B cell (primary cell): ENCODE measurements around the gene COL5A1. TPM values are rescaled to one million over a fixed set of nuclear protein-coding genes. Genes with fewer than 3 reads are reported as not detected.

ENCODE experiments used
- ATAC-seq: fragments of 200-7000 bp; cut with Tn5 transposase; one replicate; pipeline ENCODE4 v1.10.0; 2021; ENCODE audit warnings: low read depth, mild to moderate bottlenecking, moderate number of reproducible peaks, moderate library complexity
- CTCF ChIA-PET: fragments of 350-600 bp; sonication (Branson Sonifier 250); formaldehyde crosslinking; loops from one replicate; lab custom pipeline; 2021; ENCODE audit warnings: antibody characterized with exemption, inconsistent platforms; lab: Charles Lee
- POLR2A ChIA-PET: fragments of 350-600 bp; sonication (Branson Sonifier 250); formaldehyde crosslinking; loops from one replicate; lab custom pipeline; 2021; ENCODE audit warnings: antibody characterized with exemption; lab: Charles Lee
- DNase-seq: peaks from one replicate; pipeline ENCODE4 v3.0.0; 2013
- H2AFZ ChIP-seq: 2 replicates; pipeline ENCODE4 v1.6.1; 2012; ENCODE audit warnings: mild to moderate bottlenecking, low read depth, low read length; ENCODE audit not compliant: insufficient read depth, poor library complexity, severe bottlenecking
- H3K27ac ChIP-seq, 2 donors: 1 replicate in 1 of 2; 2 replicates in 1 of 2; pipeline ENCODE4 v1.5.1; 2012 to 2013; ENCODE audit warnings: low read length in 2 of 2, mild to moderate bottlenecking in 2 of 2, moderate library complexity in 1 of 2
- H3K27me3 ChIP-seq, 4 experiments: fragments of 200-600 bp in 1 of 4; sonication (generic) in 1 of 4; replicated peaks in 1 of 4; 1 replicate in 2 of 4; 2 replicates in 2 of 4; pipeline versions ENCODE4 v1.6.1 to v1.7.0; 2013 to 2016; ENCODE audit warnings: low read length in 3 of 4, mild to moderate bottlenecking in 2 of 4, mixed read lengths in 1 of 4, moderate library complexity in 1 of 4; ENCODE audit not compliant: insufficient read depth in 4 of 4, control insufficient read depth in 3 of 4; ENCODE audit errors: control extremely low read depth in 1 of 4
- H3K36me3 ChIP-seq, 2 experiments: replicated peaks in 1 of 2; 1 replicate in 1 of 2; 2 replicates in 1 of 2; pipeline versions ENCODE4 v1.6.1 to v1.7.1; 2013; ENCODE audit warnings: low read length in 1 of 2; ENCODE audit not compliant: insufficient read depth in 2 of 2, control insufficient read depth in 1 of 2; ENCODE audit errors: control extremely low read depth in 1 of 2, extremely low read depth in 1 of 2
- H3K4me1 ChIP-seq, 2 donors: fragments of 200-600 bp in 1 of 2; sonication (generic) in 1 of 2; 1 replicate in 1 of 2; 2 replicates in 1 of 2; pipeline versions ENCODE4 v1.5.1 to v1.6.1; 2013 to 2017; ENCODE audit warnings: low read length in 2 of 2; ENCODE audit not compliant: control insufficient read depth in 2 of 2, insufficient read depth in 2 of 2
- H3K4me2 ChIP-seq: replicated peaks from 2 replicates; pipeline ENCODE3; 2012; ENCODE audit warnings: mild to moderate bottlenecking, low read depth, low read length; ENCODE audit not compliant: poor library complexity, severe bottlenecking
- H3K4me3 ChIP-seq, 5 experiments: fragments of 200-600 bp in 1 of 5; sonication (generic) in 1 of 5; 1 replicate in 3 of 5; 2 replicates in 2 of 5; pipeline versions ENCODE4 v1.5.1 to v1.7.0; 2011 to 2016; ENCODE audit warnings: low read length in 4 of 5, mild to moderate bottlenecking in 4 of 5, low read depth in 2 of 5, control low read depth in 1 of 5, moderate library complexity in 1 of 5; ENCODE audit not compliant: insufficient read depth in 1 of 5; ENCODE audit errors: control extremely low read depth in 1 of 5, extremely low read depth in 1 of 5
- H3K79me2 ChIP-seq: fragments of 200-600 bp; sonication (generic); one replicate; pipeline ENCODE4 v1.6.0; 2016; ENCODE audit warnings: low read length; ENCODE audit not compliant: control insufficient read depth, insufficient read depth
- H3K9ac ChIP-seq: fragments of 200-600 bp; sonication (generic); 2 replicates; pipeline ENCODE4 v1.6.1; 2017; ENCODE audit warnings: mild to moderate bottlenecking, low read length, moderate library complexity
- H3K9me3 ChIP-seq, 3 donors: one replicate each; pipeline versions ENCODE4 v1.6.1 to v1.7.1; 2013; ENCODE audit warnings: low read length in 2 of 3; ENCODE audit not compliant: control insufficient read depth in 2 of 3, insufficient read depth in 1 of 3; ENCODE audit errors: control extremely low read depth in 1 of 3
- H4K20me1 ChIP-seq: 2 replicates; pipeline ENCODE4 v1.6.0; 2012; ENCODE audit warnings: mild to moderate bottlenecking, low read length; ENCODE audit not compliant: insufficient read depth, control insufficient read depth, poor library complexity, severe bottlenecking
- H3K27ac Mint-ChIP-seq: one replicate; pipeline ENCODE4 v1.8.0; 2021; ENCODE audit warnings: mixed read lengths
- H3K27me3 Mint-ChIP-seq: one replicate; pipeline ENCODE4 v1.8.0; 2021; ENCODE audit warnings: mixed read lengths
- H3K4me1 Mint-ChIP-seq: one replicate; pipeline ENCODE4 v1.8.0; 2021; ENCODE audit warnings: mixed read lengths
- H3K4me3 Mint-ChIP-seq: one replicate; pipeline ENCODE4 v1.8.0; 2021; ENCODE audit warnings: mixed read lengths
- H3K9me3 Mint-ChIP-seq: one replicate; pipeline ENCODE4 v1.8.0; 2022; ENCODE audit warnings: mixed read lengths; ENCODE audit not compliant: insufficient read depth
- EZH2 ChIP-seq: IDR thresholded peaks from 2 replicates; pipeline ENCODE4 v1.6.1; 2012; ENCODE audit warnings: borderline replicate concordance, low read depth, mild to moderate bottlenecking, moderate library complexity, low read length; ENCODE audit not compliant: insufficient read depth, poor library complexity, severe bottlenecking
- WGBS: methylation state at CpG from one replicate; pipeline ENCODE4 v1.1.5; 2013; ENCODE audit warnings: missing lambda C conversion rate; ENCODE audit not compliant: insufficient coverage; 5-methylcytosine and 5-hydroxymethylcytosine counted together
- intact Hi-C: fragments of 100-400 bp; cut with micrococcal nuclease; formaldehyde crosslinking; loops from one replicate; pipeline ENCODE4 v1.10.0; 2022
- polyA plus RNA-seq: library from polyadenylated mRNA; depleted of rRNA; stranded (reverse); fragments of >200 nt; gene quantifications from 2 replicates; pipeline ENCODE4 v1.2.3, GENCODE V29; 2012
- total RNA-seq, 2 donors: library from RNA; stranded (reverse); fragments of 120-200 nt in 1 of 2; gene quantifications; 1 replicate in 1 of 2; 2 replicates in 1 of 2; pipeline versions ENCODE4 v1.2.3 to v1.2.4, GENCODE V29; 2013 to 2022
- TF ChIP-seq, protein P1 (sequence below): fragments of 200-600 bp; IDR thresholded peaks from one replicate; pipeline ENCODE4 v1.8.0; 2022; ENCODE audit warnings: antibody characterized with exemption, mild to moderate bottlenecking

Gene COL5A1
- total and polyA plus RNA-seq, 2 donors (not counting 1 experiment from before 2014, with no cell fraction given) = 0.06 TPM; not detected in 1

GRCh38 chr9:134618163-134618832 is 23.3 kb upstream of the COL5A1 start:
- Histone ChIP-seq H2AFZ (no peak overlapping the region), H3K27me3 (peaks cover 0 to 2% (median 0%) of the 10 kb centered on the region in 4 experiments), H3K9ac (no peak overlapping the region), H3K79me2 (no peaks in the 10 kb centered on the region), H4K20me1 (no peaks in the 10 kb centered on the region), H3K9me3 (peaks cover 0 to 4% (median 0%) of the 10 kb centered on the region in 3 donors), H3K4me1 (no peaks in the 10 kb centered on the region), H3K36me3 (no peaks in the 10 kb centered on the region), H3K4me3 (no peak overlapping the region), H3K4me2 (no peak overlapping the region), H3K27ac (no peak overlapping the region)
- H3K4me3 Mint-ChIP-seq = no peak overlapping the region
- ChIA-PET CTCF (no interaction called here), POLR2A (no interaction called here)
- H3K9me3 Mint-ChIP-seq = peaks cover 9% of the 10 kb centered on the region
- no peak for ATAC-seq
- TF ChIP-seq EZH2 = no peak
- TF ChIP-seq, protein P1, sequence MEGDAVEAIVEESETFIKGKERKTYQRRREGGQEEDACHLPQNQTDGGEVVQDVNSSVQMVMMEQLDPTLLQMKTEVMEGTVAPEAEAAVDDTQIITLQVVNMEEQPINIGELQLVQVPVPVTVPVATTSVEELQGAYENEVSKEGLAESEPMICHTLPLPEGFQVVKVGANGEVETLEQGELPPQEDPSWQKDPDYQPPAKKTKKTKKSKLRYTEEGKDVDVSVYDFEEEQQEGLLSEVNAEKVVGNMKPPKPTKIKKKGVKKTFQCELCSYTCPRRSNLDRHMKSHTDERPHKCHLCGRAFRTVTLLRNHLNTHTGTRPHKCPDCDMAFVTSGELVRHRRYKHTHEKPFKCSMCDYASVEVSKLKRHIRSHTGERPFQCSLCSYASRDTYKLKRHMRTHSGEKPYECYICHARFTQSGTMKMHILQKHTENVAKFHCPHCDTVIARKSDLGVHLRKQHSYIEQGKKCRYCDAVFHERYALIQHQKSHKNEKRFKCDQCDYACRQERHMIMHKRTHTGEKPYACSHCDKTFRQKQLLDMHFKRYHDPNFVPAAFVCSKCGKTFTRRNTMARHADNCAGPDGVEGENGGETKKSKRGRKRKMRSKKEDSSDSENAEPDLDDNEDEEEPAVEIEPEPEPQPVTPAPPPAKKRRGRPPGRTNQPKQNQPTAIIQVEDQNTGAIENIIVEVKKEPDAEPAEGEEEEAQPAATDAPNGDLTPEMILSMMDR = no peak
- intact Hi-C loops = no loop called here
- DNase-seq = no peak
- WGBS = 86% methylated on average over 17 of the region's 18 CpGs
- no peak overlapping the region for H3K27ac Mint-ChIP-seq
- no peaks in the 10 kb centered on the region for H3K4me1 Mint-ChIP-seq
- peaks cover 5% of the 10 kb centered on the region for H3K27me3 Mint-ChIP-seq

GRCh38 chr9:134618833-134619447 is 22.7 kb upstream of the COL5A1 start:
- H3K4me2 ChIP-seq = no peak overlapping the region
- H3K9me3 ChIP-seq = peaks cover 0 to 4% (median 0%) of the 10 kb centered on the region in 3 donors
- no peaks in the 10 kb centered on the region for H3K79me2 ChIP-seq
- DNase-seq (no peak), ATAC-seq (no peak)
- CTCF ChIA-PET = no interaction called here
- H4K20me1 ChIP-seq = no peaks in the 10 kb centered on the region
- H3K27me3 ChIP-seq = peaks cover 0 to 2% (median 0%) of the 10 kb centered on the region in 4 experiments
- no peaks in the 10 kb centered on the region for H3K36me3 ChIP-seq
- WGBS = 81% methylated on average over 10 of the region's 13 CpGs
- intact Hi-C loops = no loop called here
- peaks cover 5% of the 10 kb centered on the region for H3K27me3 Mint-ChIP-seq
- H3K4me3 Mint-ChIP-seq = no peak overlapping the region
- no peak overlapping the region for H3K27ac ChIP-seq
- TF ChIP-seq, protein P1 = no peak
- no peak for TF ChIP-seq EZH2
- no peaks in the 10 kb centered on the region for H3K4me1 Mint-ChIP-seq
- no peak overlapping the region for H3K4me3 ChIP-seq
- H3K9ac ChIP-seq = no peak overlapping the region
- H3K27ac Mint-ChIP-seq = no peak overlapping the region
- POLR2A ChIA-PET = no interaction called here
- H3K9me3 Mint-ChIP-seq = peaks cover 7% of the 10 kb centered on the region
- H3K4me1 ChIP-seq = no peaks in the 10 kb centered on the region
- H2AFZ ChIP-seq = no peak overlapping the region
